GM12878 (cell line): Measurements from ENCODE around the gene ELMOD3. TPM values are rescaled to one million over a fixed set of nuclear protein-coding genes. Genes with fewer than 3 reads are reported as not detected.
"Not testable (repeated sequence)": the region's sequence is repeated elsewhere in the genome, so short reads cannot be mapped to it uniquely, and the experiment has no call there.

Source experiments
- ATAC-seq: fragments of 200-7000 bp; cut with Tn5 transposase; 3 replicates; pipeline ENCODE4 v1.9.1; 2020; ENCODE audit warnings: mild to moderate bottlenecking, moderate library complexity
- BruUV-seq: library from RNA; stranded (reverse); fragments of 400-500 nt; replicated peaks from 2 replicates; lab custom pipeline; 2021; lab: Mats Ljungman, UMichigan
- CTCF ChIA-PET: fragments of 300-600 bp; sonication (Branson Sonifier 250); formaldehyde crosslinking; extraction: SDS; loops from one replicate; lab custom pipeline; 2021; ENCODE audit warnings: inconsistent platforms; lab: Yijun Ruan, JAX
- POLR2A ChIA-PET: fragments of 350-600 bp; formaldehyde crosslinking; extraction: SDS; loops from one replicate; lab custom pipeline; 2021; ENCODE audit warnings: inconsistent platforms; lab: Charles Lee
- RAD21 ChIA-PET: fragments of 300-600 bp; sonication (Branson Sonifier 250); formaldehyde crosslinking; loops from one replicate; lab custom pipeline; 2023; ENCODE audit warnings: antibody characterized with exemption; ENCODE audit not compliant: unreplicated experiment; lab: Charles Lee
- SMC1A ChIA-PET: fragments of 300-600 bp; sonication (Branson Sonifier 250); formaldehyde crosslinking; loops from one replicate; lab custom pipeline; 2023; ENCODE audit not compliant: unreplicated experiment, uncharacterized antibody; lab: Charles Lee
- DNase-seq: peaks from one replicate; pipeline ENCODE4 v3.0.0-alpha.2; 2011; ENCODE audit warnings: low read depth, low spot score
- FAIRE-seq: peaks from 3 replicates; lab custom pipeline; 2011; peaks lifted over from hg19 to GRCh38; lab: Jason Lieb, UNC
- H2AFZ ChIP-seq: 2 replicates; pipeline ENCODE4 v1.6.0; 2011; ENCODE audit warnings: low read depth, low read length, control low read depth; ENCODE audit not compliant: control insufficient read depth
- H3K27ac ChIP-seq: 2 replicates; pipeline ENCODE4 v1.5.1; 2011; ENCODE audit warnings: control low read depth; ENCODE audit not compliant: control insufficient read depth, insufficient read depth
- H3K27me3 ChIP-seq, 2 experiments: replicated peaks in 1 of 2; 2 replicates each; pipeline versions ENCODE4 v1.6.0 to v1.6.1; 2011; ENCODE audit warnings: low read length in 1 of 2; ENCODE audit not compliant: control insufficient read depth in 2 of 2, insufficient read depth in 2 of 2
- H3K36me3 ChIP-seq, 2 experiments: 2 replicates each; pipeline ENCODE4 v1.5.1; 2011; ENCODE audit warnings: low read length in 1 of 2; ENCODE audit not compliant: control insufficient read depth in 2 of 2, insufficient read depth in 2 of 2
- H3K4me1 ChIP-seq: 2 replicates; pipeline ENCODE4 v1.6.1; 2011; ENCODE audit warnings: mild to moderate bottlenecking, low read length, moderate library complexity, mixed read lengths; ENCODE audit not compliant: control insufficient read depth, insufficient read depth
- H3K4me2 ChIP-seq: 2 replicates; pipeline ENCODE4 v1.6.0; 2011; ENCODE audit warnings: control low read depth; ENCODE audit not compliant: control insufficient read depth, insufficient read depth
- H3K4me3 ChIP-seq: fragments of 200-600 bp; sonication (generic); 2 replicates; pipeline ENCODE4 v1.5.1; 2016
- H3K79me2 ChIP-seq: 2 replicates; pipeline ENCODE4 v1.6.0; 2011; ENCODE audit warnings: low read length; ENCODE audit not compliant: control insufficient read depth, insufficient read depth
- H3K9ac ChIP-seq: 2 replicates; pipeline ENCODE4 v1.8.0; 2011; ENCODE audit warnings: low read length, control low read depth, mixed read lengths; ENCODE audit not compliant: control insufficient read depth, insufficient read depth
- H3K9me3 ChIP-seq: replicated peaks from 3 replicates; pipeline ENCODE4 v1.5.1; 2011; ENCODE audit warnings: mild to moderate bottlenecking, low read length; ENCODE audit not compliant: control insufficient read depth, insufficient read depth
- H4K20me1 ChIP-seq: 2 replicates; pipeline ENCODE4 v1.6.0; 2011; ENCODE audit not compliant: control insufficient read depth, insufficient read depth
- KAT2A ChIP-seq: conservative IDR thresholded peaks from 2 replicates; pipeline ENCODE4 v1.6.1; 2011; ENCODE audit warnings: low read depth, low read length; ENCODE audit not compliant: control insufficient read depth
- PAX8 ChIP-seq: fragments of 450-650 bp; IDR thresholded peaks from 2 replicates; pipeline ENCODE4 v1.6.1; 2017; ENCODE audit warnings: mild to moderate bottlenecking, moderate library complexity
- SRF ChIP-seq, 2 experiments: IDR thresholded peaks; 2 replicates each; pipeline ENCODE4 v1.6.1; 2011; ENCODE audit warnings: low read depth in 2 of 2, low read length in 2 of 2, mild to moderate bottlenecking in 1 of 2, moderate library complexity in 1 of 2
- WGBS: methylation state at CpG from one replicate; pipeline ENCODE4 v1.1.6; 2016; ENCODE audit warnings: low lambda C conversion rate; ENCODE audit not compliant: insufficient replicate concordance, insufficient coverage; ENCODE audit errors: missing lambda C conversion rate; 5-methylcytosine and 5-hydroxymethylcytosine counted together
- in situ Hi-C: fragments of 300-500 bp; cut with MboI; formaldehyde crosslinking; loops from 9 replicates; pipeline ENCODE4 v1.14.3; 2018; ENCODE audit warnings: mixed read lengths
- intact Hi-C: fragments of 100-400 bp; cut with micrococcal nuclease; formaldehyde crosslinking; loops from one replicate; pipeline ENCODE4 v1.14.2; 2022; ENCODE audit not compliant: unreplicated experiment
- polyA plus RNA-seq, 11 experiments: library from polyadenylated mRNA; depleted of rRNA in 4 of 11; unstranded in 6 of 11; stranded (reverse) in 5 of 11; fragments of >200 nt; fragmentation: Nextera tagmentation in 4 of 11; fragmentation: Illumina TruSeq in 1 of 11; extraction: Ambion mirVana in 4 of 11; extraction: Trizol in 1 of 11; gene quantifications; 1 replicate in 1 of 11; 2 replicates in 10 of 11; pipeline versions ENCODE4 v1.2.1 to v1.2.3, GENCODE V29; 2011 to 2016; ENCODE audit warnings: inconsistent platforms in 2 of 11, missing spikeins in 2 of 11, low read depth in 1 of 11
- total RNA-seq, 4 experiments: library from RNA; depleted of rRNA in 3 of 4; stranded (reverse); fragments of >200 nt in 3 of 4; fragmentation: Illumina TruSeq in 1 of 4; extraction: Trizol in 1 of 4; gene quantifications; 2 replicates each; pipeline versions ENCODE4 v1.2.1 to v1.2.3, GENCODE V29; 2013 to 2021
- TF ChIP-seq, protein P1 (sequence below): fragments of 150-350 bp; IDR thresholded peaks from 2 replicates; pipeline ENCODE4 v1.6.1; 2016; ENCODE audit warnings: low read depth, low read length
- TF ChIP-seq, protein P2 (sequence below): IDR thresholded peaks from 2 replicates; pipeline ENCODE4 v1.6.1; 2011; ENCODE audit warnings: borderline replicate concordance, low read depth, mild to moderate bottlenecking, moderate library complexity, mixed read lengths, low read length; ENCODE audit not compliant: insufficient read depth; ENCODE audit errors: extremely low read length

Gene ELMOD3
- total and polyA plus RNA-seq, 10 of the 15 experiments (the other 5 are each of a cell fraction or from before 2014, with no cell fraction given), result 1.2 to 19.1 (median 12.5) TPM

DNA sequence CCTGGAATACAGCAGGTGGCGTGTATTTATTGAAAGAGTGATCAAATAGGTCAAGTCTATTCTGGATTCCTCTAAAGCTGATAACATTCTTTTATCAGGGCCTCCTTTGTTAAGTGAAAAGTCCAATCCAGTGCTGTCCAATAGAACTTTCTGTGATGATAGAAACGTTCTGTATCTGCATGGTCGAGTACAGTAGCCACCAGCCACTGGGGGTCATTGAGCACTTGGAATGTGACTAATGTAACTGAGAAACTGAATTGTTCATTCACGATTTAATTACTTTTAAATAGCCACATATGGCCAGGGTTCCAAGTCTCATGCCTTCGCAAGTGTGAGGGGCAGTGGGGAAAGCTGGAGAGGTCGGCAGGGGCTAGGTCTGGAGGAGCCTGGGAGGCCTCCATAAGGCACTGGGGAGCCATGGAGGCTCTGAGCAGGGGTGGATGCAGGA is 84.5 kb downstream of the ELMOD3 start:
- H4K20me1 ChIP-seq, result no peaks in the 10 kb centered on the region
- H3K9me3 ChIP-seq, result no peaks in the 10 kb centered on the region
- FAIRE-seq, result no peak
- intact Hi-C loops (no loop called here), in situ Hi-C loops (no loop called here)
- H3K4me3 ChIP-seq, result no peak overlapping the region
- no peak overlapping the region for H3K27ac ChIP-seq
- TF ChIP-seq, protein P1, sequence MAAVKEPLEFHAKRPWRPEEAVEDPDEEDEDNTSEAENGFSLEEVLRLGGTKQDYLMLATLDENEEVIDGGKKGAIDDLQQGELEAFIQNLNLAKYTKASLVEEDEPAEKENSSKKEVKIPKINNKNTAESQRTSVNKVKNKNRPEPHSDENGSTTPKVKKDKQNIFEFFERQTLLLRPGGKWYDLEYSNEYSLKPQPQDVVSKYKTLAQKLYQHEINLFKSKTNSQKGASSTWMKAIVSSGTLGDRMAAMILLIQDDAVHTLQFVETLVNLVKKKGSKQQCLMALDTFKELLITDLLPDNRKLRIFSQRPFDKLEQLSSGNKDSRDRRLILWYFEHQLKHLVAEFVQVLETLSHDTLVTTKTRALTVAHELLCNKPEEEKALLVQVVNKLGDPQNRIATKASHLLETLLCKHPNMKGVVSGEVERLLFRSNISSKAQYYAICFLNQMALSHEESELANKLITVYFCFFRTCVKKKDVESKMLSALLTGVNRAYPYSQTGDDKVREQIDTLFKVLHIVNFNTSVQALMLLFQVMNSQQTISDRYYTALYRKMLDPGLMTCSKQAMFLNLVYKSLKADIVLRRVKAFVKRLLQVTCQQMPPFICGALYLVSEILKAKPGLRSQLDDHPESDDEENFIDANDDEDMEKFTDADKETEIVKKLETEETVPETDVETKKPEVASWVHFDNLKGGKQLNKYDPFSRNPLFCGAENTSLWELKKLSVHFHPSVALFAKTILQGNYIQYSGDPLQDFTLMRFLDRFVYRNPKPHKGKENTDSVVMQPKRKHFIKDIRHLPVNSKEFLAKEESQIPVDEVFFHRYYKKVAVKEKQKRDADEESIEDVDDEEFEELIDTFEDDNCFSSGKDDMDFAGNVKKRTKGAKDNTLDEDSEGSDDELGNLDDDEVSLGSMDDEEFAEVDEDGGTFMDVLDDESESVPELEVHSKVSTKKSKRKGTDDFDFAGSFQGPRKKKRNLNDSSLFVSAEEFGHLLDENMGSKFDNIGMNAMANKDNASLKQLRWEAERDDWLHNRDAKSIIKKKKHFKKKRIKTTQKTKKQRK, result no peak
- TF ChIP-seq KAT2A (no peak), SRF (IDR thresholded peaks at IDR 0.05; ENCODE audit: low read depth in 2 of 2, low read length in 2 of 2) (no peak), PAX8 (no peak)
- TF ChIP-seq, protein P2, sequence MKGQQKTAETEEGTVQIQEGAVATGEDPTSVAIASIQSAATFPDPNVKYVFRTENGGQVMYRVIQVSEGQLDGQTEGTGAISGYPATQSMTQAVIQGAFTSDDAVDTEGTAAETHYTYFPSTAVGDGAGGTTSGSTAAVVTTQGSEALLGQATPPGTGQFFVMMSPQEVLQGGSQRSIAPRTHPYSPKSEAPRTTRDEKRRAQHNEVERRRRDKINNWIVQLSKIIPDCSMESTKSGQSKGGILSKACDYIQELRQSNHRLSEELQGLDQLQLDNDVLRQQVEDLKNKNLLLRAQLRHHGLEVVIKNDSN, result no peak
- no peak overlapping the region for H2AFZ ChIP-seq
- WGBS, result 82% methylated on average over 6 of the region's 6 CpGs
- H3K27me3 ChIP-seq, result no peaks in the 10 kb centered on the region
- CTCF ChIA-PET, result interaction anchor here (0.6 to 1.8 kb wide), 2 partner anchors 113 to 154 kb away, joined by 3 to 8 read pairs; no protein-coding TSS in a partner anchor
- no peak overlapping the region for H3K9ac ChIP-seq
- no peaks in the 10 kb centered on the region for H3K79me2 ChIP-seq
- SMC1A ChIA-PET, result interaction anchor here (1.2 to 3.2 kb wide), 3 partner anchors 19 to 100 kb away, joined by 3 to 18 read pairs (median 6); partner anchors contain the start of gene MAT2A
- no TSS peak for BruUV-seq
- POLR2A ChIA-PET, result interaction anchor here (1.9 to 2.4 kb wide), 2 partner anchors 20 to 102 kb away, joined by 8 to 11 read pairs; partner anchors contain the start of gene SH2D6
- no peaks in the 10 kb centered on the region for H3K36me3 ChIP-seq
- H3K4me2 ChIP-seq, result no peak overlapping the region
- H3K4me1 ChIP-seq, result peaks cover 8% of the 10 kb centered on the region; the same call in 1 of the 2 replicates
- no peak for DNase-seq
- ATAC-seq, result no peak
- RAD21 ChIA-PET, result interaction anchor here (2.2 kb wide), 1 partner anchor 113 kb away, joined by 6 read pairs; no protein-coding TSS in a partner anchor

DNA sequence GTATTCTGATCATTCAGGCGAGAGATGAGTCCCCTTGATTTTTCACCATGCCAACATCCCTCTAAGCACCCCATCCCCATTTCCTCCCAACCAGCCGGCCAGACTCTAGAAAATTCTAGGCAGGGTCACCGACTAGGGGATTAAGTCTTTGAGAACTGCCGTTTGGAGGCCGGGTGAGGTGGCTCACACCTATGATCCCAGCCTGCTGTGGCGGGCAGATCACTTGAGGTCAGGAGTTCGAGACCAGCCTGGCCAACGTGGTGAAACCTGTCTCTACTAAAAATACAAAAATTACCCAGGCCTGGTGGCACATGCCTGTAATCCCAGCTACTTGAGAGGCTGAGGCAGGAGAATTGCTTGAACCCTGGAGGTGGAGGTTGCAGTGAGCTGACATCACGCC is 85.0 kb downstream of the ELMOD3 start:
- BruUV-seq, H3K4me2 ChIP-seq, H3K4me1 ChIP-seq, H3K27me3 ChIP-seq, FAIRE-seq, intact Hi-C loops, H2AFZ ChIP-seq, DNase-seq, POLR2A ChIA-PET, H3K79me2 ChIP-seq, H3K36me3 ChIP-seq, in situ Hi-C loops, H3K4me3 ChIP-seq, H3K9ac ChIP-seq, ATAC-seq, H3K9me3 ChIP-seq, H3K27ac ChIP-seq, H4K20me1 ChIP-seq: not testable (repeated sequence)
- ChIA-PET SMC1A (interaction anchor here (3.2 kb wide), 1 partner anchor 99 kb away, joined by 18 read pairs; the partner anchor contains the start of gene MAT2A), CTCF (interaction anchor here (0.6 kb wide), 1 partner anchor 153 kb away, joined by 3 read pairs; no protein-coding TSS in a partner anchor), RAD21 (interaction anchor here (1.7 kb wide), 1 partner anchor 112 kb away, joined by 5 read pairs; no protein-coding TSS in a partner anchor)
- 83% methylated on average over 9 of the region's 9 CpGs for WGBS
